ENCODE results near the gene SENP3.

The SENP3 gene

GRCh38 chr17:7561028-7561575 lies 617 bp upstream of the SENP3 start:
- H3K36me3 ChIP-seq (ENCODE audit: insufficient read depth, low read length), result peaks cover 19% of the 10 kb centered on the region
- peaks cover 17% of the 10 kb centered on the region for H3K4me1 ChIP-seq (ENCODE audit: insufficient read depth, low read length)
- H3K9me3 ChIP-seq (ENCODE audit: control insufficient read depth, insufficient read depth, low read length), result no peaks in the 10 kb centered on the region
- H3K9ac ChIP-seq (ENCODE audit: low read depth, low read length), result peak overlapping the region; percentile 90

- Histone ChIP-seq H3K36me3 (ENCODE audit: insufficient read depth, low read length) (peaks cover 24% of the 10 kb centered on the region), H3K4me1 (ENCODE audit: insufficient read depth, low read length) (peaks cover 17% of the 10 kb centered on the region), H3K9me3 (ENCODE audit: control insufficient read depth, insufficient read depth, low read length) (no peaks in the 10 kb centered on the region), H3K9ac (ENCODE audit: low read depth, low read length) (peak overlapping the region; percentile 90)
Observed at GRCh38 chr17:7562208-7562605, 488 bp downstream of the SENP3 start.

DNA sequence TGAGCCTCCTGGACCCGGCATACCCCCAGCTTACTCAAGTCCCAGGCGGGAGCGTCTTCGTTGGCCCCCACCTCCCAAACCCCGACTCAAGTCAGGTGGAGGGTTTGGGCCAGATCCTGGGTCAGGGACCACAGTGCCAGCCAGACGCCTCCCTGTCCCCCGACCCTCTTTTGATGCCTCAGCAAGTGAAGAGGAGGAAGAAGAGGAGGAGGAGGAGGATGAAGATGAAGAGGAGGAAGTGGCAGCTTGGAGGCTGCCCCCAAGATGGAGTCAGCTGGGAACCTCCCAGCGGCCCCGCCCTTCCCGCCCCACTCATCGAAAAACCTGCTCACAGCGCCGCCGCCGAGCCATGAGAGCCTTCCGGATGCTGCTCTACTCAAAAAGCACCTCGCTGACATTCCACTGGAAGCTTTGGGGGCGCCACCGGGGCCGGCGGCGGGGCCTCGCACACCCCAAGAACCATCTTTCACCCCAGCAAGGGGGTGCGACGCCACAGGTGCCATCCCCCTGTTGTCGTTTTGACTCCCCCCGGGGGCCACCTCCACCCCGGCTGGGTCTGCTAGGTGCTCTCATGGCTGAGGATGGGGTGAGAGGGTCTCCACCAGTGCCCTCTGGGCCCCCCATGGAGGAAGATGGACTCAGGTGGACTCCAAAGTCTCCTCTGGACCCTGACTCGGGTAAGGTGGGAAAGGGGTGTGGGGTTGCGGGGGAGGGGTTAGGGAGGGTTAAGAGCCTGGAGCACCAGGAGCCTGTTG lies 1.6 kb downstream of the SENP3 start:
- Histone ChIP-seq H3K4me1 (ENCODE audit: insufficient read depth, low read length) (peaks cover 12% of the 10 kb centered on the region), H3K9ac (ENCODE audit: low read depth, low read length) (no peak overlapping the region), H3K9me3 (ENCODE audit: control insufficient read depth, insufficient read depth, low read length) (no peaks in the 10 kb centered on the region), H3K36me3 (ENCODE audit: insufficient read depth, low read length) (peaks cover 24% of the 10 kb centered on the region)

DNA sequence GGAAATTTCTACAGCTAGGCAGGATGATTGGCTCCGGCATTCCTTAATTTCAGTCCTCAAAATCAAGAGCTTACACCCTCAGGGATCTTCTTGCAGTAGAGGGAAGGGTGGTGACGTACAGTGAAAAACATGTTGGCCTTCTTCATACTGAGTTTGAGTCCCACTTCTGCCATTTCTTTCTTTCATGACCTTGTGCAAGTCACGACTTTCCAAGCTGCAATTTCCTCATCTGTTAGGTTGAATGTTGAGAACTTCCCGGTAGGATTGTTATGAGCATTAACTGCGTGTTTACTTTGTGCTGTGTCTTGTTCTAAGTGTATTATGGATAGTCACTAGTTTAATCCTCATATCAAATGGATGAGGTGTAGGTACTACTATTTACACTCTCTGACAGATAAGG lies 7.9 kb downstream of the SENP3 start:
- H3K9me3 ChIP-seq (ENCODE audit: control insufficient read depth, insufficient read depth, low read length), result no peaks in the 10 kb centered on the region
- peaks cover 7% of the 10 kb centered on the region for H3K4me1 ChIP-seq (ENCODE audit: insufficient read depth, low read length)
- H3K9ac ChIP-seq (ENCODE audit: low read depth, low read length), result no peak overlapping the region
- H3K36me3 ChIP-seq (ENCODE audit: insufficient read depth, low read length), result peaks cover 31% of the 10 kb centered on the region

DNA sequence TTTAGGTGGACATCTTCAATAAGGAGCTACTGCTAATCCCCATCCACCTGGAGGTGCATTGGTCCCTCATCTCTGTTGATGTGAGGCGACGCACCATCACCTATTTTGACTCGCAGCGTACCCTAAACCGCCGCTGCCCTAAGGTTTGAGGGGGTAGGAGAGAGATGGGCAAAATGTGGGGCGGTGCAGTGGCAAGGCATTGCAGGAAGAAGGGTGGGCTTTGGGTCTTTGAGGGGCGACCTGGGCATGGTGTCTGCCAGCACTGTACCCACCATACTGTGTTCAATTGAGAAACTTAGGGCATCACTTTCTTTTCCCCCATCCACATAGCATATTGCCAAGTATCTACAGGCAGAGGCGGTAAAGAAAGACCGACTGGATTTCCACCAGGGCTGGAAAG lies 8.6 kb downstream of the SENP3 start:
- Histone ChIP-seq H3K9me3 (ENCODE audit: control insufficient read depth, insufficient read depth, low read length) (no peaks in the 10 kb centered on the region), H3K4me1 (ENCODE audit: insufficient read depth, low read length) (peaks cover 11% of the 10 kb centered on the region), H3K9ac (ENCODE audit: low read depth, low read length) (no peak overlapping the region), H3K36me3 (ENCODE audit: insufficient read depth, low read length) (peaks cover 33% of the 10 kb centered on the region)

- H3K36me3 ChIP-seq (ENCODE audit: insufficient read depth, low read length), result peaks cover 42% of the 10 kb centered on the region
- no peaks in the 10 kb centered on the region for H3K9me3 ChIP-seq (ENCODE audit: control insufficient read depth, insufficient read depth, low read length)
- peaks cover 11% of the 10 kb centered on the region for H3K4me1 ChIP-seq (ENCODE audit: insufficient read depth, low read length)
- peak overlapping the region; percentile 57 for H3K9ac ChIP-seq (ENCODE audit: low read depth, low read length)
Observed at GRCh38 chr17:7572338-7572587, 10.5 kb downstream of the SENP3 start.

DNA sequence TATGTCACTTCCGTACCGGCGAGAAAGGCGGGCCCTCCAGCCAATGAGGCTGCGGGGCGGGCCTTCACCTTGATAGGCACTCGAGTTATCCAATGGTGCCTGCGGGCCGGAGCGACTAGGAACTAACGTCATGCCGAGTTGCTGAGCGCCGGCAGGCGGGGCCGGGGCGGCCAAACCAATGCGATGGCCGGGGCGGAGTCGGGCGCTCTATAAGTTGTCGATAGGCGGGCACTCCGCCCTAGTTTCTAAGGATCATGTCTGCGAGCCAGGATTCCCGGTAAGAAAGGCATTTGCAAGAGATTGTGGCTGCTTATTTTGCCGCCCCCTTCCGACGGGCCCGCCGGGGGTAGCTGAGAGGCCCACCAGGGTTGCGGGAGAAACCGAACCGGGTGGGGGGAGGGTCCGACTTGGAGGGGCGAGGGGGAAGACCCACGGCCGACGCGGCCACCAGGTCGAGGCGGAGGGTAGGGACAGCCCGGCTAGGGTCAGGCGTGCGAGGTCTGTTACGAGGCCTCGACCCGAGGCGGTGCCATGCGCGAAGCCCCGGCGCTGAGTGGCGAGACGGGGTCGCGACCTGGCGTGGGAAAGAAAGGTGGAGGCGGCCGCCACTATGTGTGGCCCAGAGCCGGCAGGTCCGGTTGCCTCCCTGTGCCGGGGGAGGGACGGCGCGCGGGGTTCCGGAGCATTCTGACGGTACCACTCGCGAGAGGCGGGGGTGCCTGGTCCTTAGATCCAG lies 11.0 kb downstream of the SENP3 start:
- peak overlapping the region; percentile 93 for H3K9ac ChIP-seq (ENCODE audit: low read depth, low read length)
- peaks cover 11% of the 10 kb centered on the region for H3K4me1 ChIP-seq (ENCODE audit: insufficient read depth, low read length)
- H3K36me3 ChIP-seq (ENCODE audit: insufficient read depth, low read length), result peaks cover 47% of the 10 kb centered on the region
- H3K9me3 ChIP-seq (ENCODE audit: control insufficient read depth, insufficient read depth, low read length), result no peaks in the 10 kb centered on the region

DNA sequence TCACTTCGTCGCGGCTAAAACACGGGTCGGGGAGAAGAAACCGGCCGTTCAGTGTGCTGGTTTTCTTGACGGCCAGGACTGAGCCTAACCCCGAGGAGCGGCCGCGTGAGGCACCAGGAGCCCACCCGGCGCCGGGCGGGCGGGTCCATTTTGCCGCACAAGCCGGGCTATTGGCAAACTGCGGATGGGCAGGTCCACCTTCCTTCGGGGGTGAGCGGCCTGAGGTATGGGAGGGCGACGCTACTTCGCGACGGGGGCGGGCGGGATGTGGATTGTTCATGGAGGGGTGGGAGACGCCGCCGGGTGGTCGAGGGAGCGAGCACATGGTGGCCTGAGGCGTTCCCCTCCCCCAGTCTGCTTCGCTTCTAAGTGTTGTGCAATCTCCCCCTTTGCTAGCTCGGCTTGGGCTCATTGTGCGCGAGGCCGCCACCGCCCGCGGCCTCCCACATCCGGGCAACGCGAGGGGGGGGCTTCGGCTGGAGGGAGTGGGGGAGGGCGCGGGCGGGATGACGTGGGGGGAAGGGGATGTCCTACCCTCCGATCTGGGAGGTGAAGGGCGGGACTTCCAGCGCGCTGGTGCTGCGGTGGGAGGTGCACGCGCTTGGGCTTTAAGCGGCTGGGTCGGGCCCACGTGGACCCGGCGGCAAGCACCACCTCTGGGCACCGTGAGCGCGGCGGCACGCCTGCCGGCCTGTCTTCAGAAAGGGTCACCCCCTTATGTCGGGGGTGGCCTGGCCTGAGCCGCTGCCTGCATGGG lies 11.8 kb downstream of the SENP3 start:
- H3K36me3 ChIP-seq (ENCODE audit: insufficient read depth, low read length), result peaks cover 50% of the 10 kb centered on the region
- H3K9ac ChIP-seq (ENCODE audit: low read depth, low read length), result peak overlapping the region; percentile 93
- peaks cover 11% of the 10 kb centered on the region for H3K4me1 ChIP-seq (ENCODE audit: insufficient read depth, low read length)
- H3K9me3 ChIP-seq (ENCODE audit: control insufficient read depth, insufficient read depth, low read length), result no peaks in the 10 kb centered on the region

- Histone ChIP-seq H3K36me3 (ENCODE audit: insufficient read depth, low read length) (peaks cover 50% of the 10 kb centered on the region), H3K4me1 (ENCODE audit: insufficient read depth, low read length) (peaks cover 17% of the 10 kb centered on the region), H3K9ac (ENCODE audit: low read depth, low read length) (peak overlapping the region; percentile 93), H3K9me3 (ENCODE audit: control insufficient read depth, insufficient read depth, low read length) (no peaks in the 10 kb centered on the region)
Observed at GRCh38 chr17:7574176-7574953, 12.6 kb downstream of the SENP3 start.

DNA sequence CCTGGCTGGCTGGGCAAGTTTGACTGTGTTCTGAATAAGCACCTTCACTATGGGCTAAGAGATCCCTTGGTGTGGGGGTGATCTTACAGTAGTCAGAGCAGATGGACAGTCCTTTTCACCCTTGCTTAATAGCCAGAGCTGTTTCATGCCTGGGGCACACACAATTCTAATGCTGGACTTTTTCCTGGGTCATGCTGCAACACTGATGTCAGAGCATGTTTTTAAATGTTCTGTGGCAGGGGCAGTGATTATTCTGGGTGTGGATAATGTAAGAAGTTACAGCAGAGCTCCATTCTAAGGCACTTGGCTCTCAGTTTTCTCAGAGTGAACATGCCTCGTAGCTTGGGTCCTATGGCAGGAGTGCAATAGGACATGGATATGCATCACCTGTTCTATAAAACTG lies 13.8 kb downstream of the SENP3 start:
- H3K4me1 ChIP-seq (ENCODE audit: insufficient read depth, low read length), result peaks cover 17% of the 10 kb centered on the region
- H3K9ac ChIP-seq (ENCODE audit: low read depth, low read length), result no peak overlapping the region
- peaks cover 50% of the 10 kb centered on the region for H3K36me3 ChIP-seq (ENCODE audit: insufficient read depth, low read length)
- H3K9me3 ChIP-seq (ENCODE audit: control insufficient read depth, insufficient read depth, low read length), result no peaks in the 10 kb centered on the region

DNA sequence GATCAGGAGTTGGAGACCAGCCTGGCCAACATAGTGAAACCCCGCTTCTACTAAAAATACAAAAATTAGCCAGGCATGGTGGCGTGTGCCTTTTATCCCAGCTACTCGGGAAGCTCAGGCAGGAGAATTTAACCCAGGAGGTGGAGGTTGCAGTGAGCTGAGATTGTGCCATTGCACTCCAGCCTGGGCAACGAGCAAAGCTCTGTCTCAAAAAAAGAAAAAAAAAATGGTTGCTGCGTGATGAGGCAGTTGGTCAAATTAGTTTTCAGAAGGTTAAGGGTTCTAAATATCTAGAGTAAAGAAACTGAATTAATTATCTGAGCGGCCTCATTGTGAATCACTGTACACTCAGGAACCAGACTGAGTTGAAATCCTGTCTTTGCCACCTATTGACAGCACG lies 14.2 kb downstream of the SENP3 start:
- peaks cover 47% of the 10 kb centered on the region for H3K36me3 ChIP-seq (ENCODE audit: insufficient read depth, low read length)
- H3K9ac ChIP-seq (ENCODE audit: low read depth, low read length), result no peak overlapping the region

GRCh38 chr17:7576432-7576937 lies 14.8 kb downstream of the SENP3 start:
- Histone ChIP-seq H3K4me1 (ENCODE audit: insufficient read depth, low read length) (peaks cover 18% of the 10 kb centered on the region), H3K36me3 (ENCODE audit: insufficient read depth, low read length) (peaks cover 43% of the 10 kb centered on the region), H3K9ac (ENCODE audit: low read depth, low read length) (no peak overlapping the region), H3K9me3 (ENCODE audit: control insufficient read depth, insufficient read depth, low read length) (no peaks in the 10 kb centered on the region)

More for the DNA sequence above, 14.2 kb downstream of the SENP3 start:
- H3K4me1 ChIP-seq (ENCODE audit: insufficient read depth, low read length), result peaks cover 21% of the 10 kb centered on the region
- no peaks in the 10 kb centered on the region for H3K9me3 ChIP-seq (ENCODE audit: control insufficient read depth, insufficient read depth, low read length)

DNA sequence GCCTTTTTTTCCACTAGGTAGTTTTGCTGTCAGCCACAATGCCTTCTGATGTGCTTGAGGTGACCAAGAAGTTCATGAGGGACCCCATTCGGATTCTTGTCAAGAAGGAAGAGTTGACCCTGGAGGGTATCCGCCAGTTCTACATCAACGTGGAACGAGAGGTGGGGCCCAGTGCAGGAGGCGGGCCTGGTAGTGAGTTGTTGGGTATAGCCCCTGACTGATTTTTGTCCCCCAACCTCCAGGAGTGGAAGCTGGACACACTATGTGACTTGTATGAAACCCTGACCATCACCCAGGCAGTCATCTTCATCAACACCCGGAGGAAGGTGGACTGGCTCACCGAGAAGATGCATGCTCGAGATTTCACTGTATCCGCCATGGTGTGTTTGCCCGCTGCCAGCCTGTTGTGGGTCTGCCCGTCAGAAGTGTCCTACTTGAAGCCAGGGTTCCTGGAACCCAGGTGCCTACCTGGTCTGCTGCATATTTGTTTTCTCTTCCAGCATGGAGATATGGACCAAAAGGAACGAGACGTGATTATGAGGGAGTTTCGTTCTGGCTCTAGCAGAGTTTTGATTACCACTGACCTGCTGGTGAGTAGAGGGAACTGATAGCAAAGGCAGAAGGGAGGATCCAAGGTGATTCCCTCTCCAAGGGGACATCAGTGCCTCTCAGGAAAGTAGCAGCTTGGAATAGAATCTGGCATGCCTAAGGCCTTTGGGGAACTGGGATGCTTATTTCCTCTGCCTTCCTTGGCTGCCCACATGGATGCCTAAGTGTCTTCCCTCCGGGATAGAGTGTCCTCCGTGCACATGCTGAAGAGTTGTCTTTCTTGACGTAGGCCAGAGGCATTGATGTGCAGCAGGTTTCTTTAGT lies 15.8 kb downstream of the SENP3 start:
- Histone ChIP-seq H3K9me3 (ENCODE audit: control insufficient read depth, insufficient read depth, low read length) (no peaks in the 10 kb centered on the region), H3K36me3 (ENCODE audit: insufficient read depth, low read length) (peaks cover 43% of the 10 kb centered on the region), H3K4me1 (ENCODE audit: insufficient read depth, low read length) (peaks cover 17% of the 10 kb centered on the region), H3K9ac (ENCODE audit: low read depth, low read length) (no peak overlapping the region)
